NCI-H146 (cell line): ENCODE results near the gene CELA1.

ENCODE experiments used
- DNase-seq: peaks from one replicate; lab custom pipeline; 2025; lab: John Stamatoyannopoulos, UW

CELA1 gene

GRCh38 chr12:51346581-51346980, at the start of gene CELA1:
CELA1 (minus strand) TSS chr12:51346679; CDS start chr12:51346638, 41 bp downstream.
- DNase-seq = no peak

DNA sequence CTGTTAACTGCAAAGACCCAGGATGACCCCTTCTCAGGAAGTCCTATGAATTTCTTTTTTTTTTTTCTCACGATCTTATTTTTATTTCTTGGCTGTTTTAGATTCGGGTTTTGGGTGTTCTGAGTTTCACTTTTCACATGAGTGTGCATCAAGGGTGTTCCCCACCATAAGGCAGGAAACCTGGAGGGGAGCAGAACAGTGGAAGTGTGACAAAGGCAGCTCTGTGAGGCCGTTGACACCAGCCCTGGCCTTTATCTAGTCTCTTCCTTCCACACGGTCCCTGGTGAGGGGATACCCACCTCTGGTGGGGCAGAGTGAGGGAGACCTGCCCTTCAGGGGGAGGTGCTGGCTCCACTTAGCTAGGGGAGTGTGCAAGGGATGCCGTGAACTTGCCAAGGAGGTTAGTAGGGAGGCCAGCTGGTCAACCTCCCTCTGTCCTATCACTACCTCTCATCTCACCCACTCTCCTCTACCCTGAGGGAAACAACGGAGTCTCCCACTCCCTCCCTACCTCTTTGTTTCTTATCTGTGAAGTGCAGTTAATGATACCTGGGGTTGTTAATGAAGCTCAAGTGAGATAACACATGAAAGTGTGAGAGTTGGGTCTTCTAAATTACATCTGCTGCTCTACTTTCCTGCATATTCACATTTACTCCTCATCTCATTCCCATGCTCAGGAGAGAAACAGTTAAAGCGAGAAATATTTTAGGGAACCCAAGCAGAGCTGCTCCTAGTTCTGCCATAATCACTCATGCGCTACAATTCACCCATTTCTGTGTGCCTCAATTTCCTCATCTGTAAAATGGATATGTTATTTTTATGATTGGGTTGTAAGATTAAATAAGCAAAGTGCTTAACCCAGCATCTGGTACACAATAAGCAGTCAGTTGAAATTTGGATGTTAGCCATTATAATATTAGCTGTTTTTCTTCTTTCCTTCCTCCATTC, 49.1 kb upstream of the CELA1 start:
- peak; percentile 49 for DNase-seq

DNA sequence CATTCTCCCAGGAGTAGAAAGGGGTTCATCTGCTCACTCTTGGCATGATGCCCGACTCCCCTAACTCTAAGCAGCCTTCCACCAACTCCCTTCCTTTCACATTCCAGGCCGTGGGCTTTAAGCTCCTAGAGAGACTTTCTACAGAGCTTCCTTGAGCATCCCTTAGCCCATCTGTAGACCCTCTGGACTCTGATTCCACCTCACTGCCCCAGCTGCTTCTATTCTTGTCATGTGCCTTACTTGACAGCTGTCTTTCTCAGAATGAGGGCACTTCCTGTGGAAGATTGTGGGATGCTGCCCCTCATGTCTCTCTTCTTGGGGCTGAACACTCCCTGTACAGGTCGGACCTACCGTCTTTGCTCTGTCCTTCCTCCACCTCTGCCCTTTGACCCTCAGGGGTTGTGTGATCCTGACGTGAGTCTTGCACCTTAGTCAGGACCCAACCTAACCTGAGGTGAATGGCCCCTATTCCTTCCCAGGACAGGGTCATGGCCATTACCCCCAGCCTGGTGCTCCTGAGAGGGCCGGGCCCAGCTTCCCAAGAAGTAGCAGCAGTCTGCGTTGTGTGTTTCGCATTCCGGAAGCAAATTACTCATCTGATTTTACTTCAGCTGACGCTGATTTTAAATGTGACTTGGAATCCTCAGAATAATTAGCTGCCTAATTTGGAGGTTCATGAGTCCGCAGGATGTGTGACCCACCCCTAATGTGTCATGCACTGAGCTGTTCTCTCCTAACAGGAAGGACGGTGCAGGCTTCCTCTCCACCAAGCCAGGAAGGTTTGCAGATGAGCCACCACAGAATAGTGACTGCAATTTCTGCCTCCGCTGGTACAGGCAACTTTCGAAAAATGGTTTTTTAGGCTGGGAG, 47.4 kb upstream of the CELA1 start:
- no peak for DNase-seq

- peak; percentile 33 for DNase-seq
Measured at GRCh38 chr12:51392556-51393237, 46.2 kb upstream of the CELA1 start.

GRCh38 chr12:51391283-51392123, 45.0 kb upstream of the CELA1 start, which contains the start of gene GALNT6:
GALNT6 (minus strand) TSS chr12:51391406; CDS start chr12:51379781, 11,625 bp downstream.
- DNase-seq = peak; percentile 83

DNA sequence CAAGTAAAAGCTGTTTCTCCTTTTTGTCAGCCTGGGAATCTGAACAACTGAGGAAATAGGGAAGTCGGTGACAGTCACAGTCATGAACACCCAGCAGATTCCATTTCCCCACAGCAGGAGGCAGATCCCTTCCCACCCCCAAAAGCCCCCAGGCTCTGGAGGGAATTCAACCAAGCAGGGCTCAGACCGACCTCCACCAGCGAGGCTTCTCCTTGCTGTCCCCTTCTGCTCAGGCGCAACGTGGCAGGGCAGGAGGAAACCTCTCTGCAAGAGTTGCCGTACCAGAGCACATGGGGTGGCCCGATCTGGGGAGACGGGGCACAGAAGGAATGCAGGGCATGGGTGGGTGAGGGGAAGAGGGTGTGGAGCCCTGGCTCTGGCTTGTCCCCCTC, 44.4 kb upstream of the CELA1 start:
- DNase-seq = peak; percentile 66

DNA sequence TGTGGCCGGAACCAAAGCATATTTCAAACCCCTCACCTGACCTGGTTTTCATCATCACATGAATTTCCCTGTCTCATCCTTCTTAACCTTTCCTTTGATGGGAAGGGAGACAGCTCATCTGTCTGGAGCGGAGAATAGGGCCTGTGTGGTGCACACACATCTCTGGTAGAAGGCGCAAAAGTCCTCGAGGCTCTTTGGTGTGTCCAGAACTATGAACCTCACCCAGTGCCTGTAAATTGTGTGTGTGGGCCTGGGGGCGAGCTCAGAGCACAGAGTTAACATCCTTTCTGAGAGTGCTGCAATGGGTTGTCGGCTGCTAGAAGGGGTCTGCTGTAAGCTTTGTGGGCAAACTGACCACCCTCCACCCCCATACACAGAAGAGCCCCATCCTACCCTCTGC, 44.0 kb upstream of the CELA1 start:
- no peak for DNase-seq

DNA sequence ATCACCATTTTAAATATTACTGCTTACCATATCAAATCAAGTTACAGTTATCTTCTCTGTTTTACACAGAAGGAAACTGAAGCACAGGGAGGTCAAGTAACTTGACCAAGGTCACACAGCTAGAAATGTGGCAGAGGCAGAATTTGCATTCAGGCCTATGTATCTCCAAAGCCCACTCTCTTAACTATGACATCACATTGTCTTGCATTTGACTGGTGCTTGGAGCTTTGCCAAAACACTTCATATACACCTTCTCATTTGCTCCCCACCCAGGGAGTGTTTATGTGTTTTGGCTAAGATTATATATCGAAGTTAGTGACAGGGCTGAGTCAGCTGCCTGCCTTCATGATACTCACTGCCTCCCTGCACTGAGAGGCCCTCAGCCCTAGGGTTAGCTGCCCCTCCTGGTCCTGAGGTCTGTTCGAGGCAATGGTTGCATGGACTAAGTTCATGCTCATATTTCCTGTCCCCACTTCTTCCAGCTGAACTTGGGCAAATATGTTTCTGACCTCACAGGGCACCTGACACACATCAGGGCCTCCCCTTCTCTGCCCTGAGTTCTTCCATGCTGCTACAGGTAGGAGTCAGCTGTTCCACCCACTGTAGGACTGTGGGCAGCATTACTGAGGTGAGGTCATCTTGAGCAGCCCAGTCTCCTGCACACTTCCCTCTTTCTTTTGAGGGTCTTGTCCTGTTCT, 43.0 kb upstream of the CELA1 start:
- DNase-seq = peak; percentile 7

- DNase-seq = no peak
Measured at GRCh38 chr12:51388846-51389245, 42.4 kb upstream of the CELA1 start.

DNA sequence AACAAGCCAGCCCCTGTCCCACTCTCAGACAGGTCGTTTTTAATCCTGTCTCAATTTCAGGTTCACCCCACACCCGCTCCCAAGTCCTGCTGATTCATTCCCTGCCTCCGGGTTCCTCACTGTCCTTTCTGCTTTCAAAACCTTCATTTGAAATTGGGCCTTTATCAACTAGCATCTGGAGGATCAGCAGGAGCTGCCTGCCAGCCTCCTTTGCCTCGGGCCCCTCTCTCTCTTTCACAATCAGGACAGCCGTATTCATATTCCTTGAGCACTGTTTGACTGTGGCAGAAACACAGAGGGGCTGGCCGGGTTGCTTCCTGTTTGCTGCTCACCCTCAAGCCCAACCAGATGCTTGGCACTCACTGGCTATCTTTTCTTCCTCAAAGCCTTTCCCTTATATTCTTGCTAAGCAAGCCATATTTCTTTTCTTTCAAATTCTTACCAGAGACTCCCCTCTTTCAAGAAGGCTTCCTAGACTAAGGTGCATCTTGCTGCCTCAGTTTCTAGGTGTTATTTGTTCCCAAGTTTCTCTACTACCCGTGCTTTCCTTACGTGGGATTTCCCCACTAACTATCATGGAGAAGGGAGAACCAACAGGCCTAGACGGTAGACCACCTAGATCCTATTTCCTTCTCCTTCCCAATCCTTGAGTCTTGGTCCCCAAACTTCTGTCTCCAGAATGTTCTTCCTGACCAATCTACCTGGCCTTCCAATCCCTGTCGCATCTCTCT, 41.8 kb upstream of the CELA1 start:
- DNase-seq = peak; percentile 34

- DNase-seq = peak; percentile 18
Measured at GRCh38 chr12:51386351-51386750, 39.9 kb upstream of the CELA1 start.

GRCh38 chr12:51383269-51383905, 36.9 kb upstream of the CELA1 start:
- DNase-seq = no peak

DNA sequence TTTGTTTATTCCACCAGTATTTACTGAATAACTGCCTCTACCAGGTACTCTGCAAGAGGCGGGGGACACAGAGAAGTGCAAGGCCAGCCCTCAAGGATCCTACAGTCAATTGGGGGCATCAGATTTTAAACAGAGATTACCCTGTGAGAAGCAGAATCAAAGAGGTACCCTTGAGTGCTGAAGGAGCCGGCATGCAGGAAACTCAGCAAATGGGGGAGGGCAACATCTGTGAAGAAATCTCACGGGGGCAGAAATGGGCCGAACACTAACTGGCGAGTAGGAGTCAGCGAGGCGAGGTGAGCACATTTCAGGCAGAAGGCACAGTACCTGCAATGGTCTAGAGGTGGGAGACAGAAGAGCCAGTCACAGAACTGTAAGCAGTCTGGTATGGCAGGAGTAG, 35.7 kb upstream of the CELA1 start:
- DNase-seq = no peak

DNA sequence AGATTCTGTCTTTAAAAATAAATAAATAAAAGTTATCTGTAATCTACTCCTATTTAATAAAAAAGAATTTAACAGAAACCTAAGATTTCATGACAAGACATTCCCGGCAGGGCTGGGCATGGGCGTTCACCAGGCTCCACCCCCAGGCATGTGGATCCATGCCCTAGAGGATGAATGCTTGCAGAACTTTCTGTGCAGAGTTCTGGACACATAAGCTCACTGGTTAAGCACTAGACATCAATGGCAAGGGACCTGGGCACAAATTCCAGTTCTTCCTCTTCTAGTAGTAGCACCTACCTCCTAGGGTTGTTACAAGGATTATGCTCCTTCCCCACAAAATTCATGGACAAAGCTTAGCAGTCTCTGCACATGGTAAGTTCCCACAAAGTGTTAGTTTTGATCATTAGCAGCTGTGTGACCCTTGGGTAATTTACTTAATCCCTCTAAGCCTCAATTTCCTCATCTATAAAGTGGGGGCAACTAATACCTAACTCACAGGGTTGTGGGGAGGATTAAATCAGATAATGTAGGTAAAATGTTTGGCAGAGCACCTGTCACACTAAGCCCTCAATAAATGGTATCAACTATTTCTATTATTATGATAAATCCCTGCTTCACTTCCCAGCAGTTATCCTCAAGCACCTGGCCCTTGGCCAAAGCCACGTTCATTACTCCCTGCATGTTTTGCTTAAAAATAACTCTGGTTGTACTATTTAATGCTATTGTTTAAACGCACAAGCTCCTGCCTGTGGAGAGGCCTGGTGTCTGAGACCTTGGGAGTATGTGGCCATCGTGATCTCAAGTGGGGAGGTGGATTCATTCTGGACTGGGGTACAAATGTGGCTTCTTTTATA, 35.0 kb upstream of the CELA1 start:
- DNase-seq = peak; percentile 61

- no peak for DNase-seq
Measured at GRCh38 chr12:51379571-51379970, 33.1 kb upstream of the CELA1 start.

DNA sequence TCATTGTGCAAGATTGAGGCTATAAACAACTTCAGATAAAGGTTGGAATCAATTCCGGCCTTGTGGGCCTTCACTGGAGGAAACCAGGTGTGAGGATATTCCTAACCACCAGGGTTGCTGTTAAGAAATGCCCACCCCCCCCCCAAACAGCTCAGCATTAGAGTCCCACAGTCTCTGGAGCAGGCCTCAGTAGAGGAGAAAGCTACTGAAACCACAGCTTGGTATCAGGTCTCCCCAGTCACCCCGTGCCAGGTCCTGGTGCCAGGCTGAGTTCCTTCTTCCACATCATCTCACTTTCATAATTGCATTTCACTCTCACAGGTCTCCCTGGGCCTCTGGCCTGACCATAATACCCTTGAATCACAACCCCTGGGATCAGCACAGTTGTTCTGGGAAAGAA, 32.3 kb upstream of the CELA1 start:
- no peak for DNase-seq

GRCh38 chr12:51377099-51377984, 30.9 kb upstream of the CELA1 start:
- DNase-seq = no peak
